ENCODE results near the gene LRGUK.

DNA sequence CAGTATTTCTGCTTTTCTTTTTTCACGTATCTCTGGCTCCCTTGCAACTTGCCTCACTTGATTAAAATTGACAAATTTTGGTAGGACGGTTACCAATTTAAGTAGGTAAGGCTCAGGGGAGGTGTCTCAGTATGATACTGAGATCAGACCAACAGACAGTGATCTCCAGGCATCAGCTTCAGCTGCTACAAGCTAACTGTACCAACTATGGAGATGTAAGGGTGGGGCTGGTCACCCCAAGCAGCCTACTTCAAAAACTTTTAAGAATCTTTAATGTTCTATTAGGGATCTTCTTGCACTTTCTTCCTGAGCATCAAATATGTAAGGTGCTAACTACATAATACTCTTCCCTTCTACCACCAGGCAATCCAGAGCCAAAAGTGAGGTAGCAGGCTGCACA is 162.7 kb downstream of the LRGUK start:
- TF ChIP-seq CTCF (IDR thresholded peaks at IDR 0.05; ENCODE audit: extremely low read depth in 1 of 2, insufficient read depth in 1 of 2, low read depth in 1 of 2, low read length in 2 of 2) (no peak), EZH2 (IDR thresholded peaks at IDR 0.05; ENCODE audit: borderline replicate concordance, low read depth, low read length, severe bottlenecking) (no peak), POLR2AphosphoS5 (IDR thresholded peaks at IDR 0.05; ENCODE audit: insufficient read depth, low read depth, low read length) (no peak), MYC (IDR thresholded peaks at IDR 0.05; ENCODE audit: low read depth, low read length) (no peak), POLR2A (IDR thresholded peaks at IDR 0.05; ENCODE audit: low read depth, low read length) (no peak), FOS (IDR thresholded peaks at IDR 0.05; ENCODE audit: borderline replicate concordance, insufficient read depth, low read length) (no peak), JUN (IDR thresholded peaks at IDR 0.05; ENCODE audit: borderline replicate concordance, insufficient read depth, insufficient read length, low read depth) (no peak), GATA2 (IDR thresholded peaks at IDR 0.05; ENCODE audit: insufficient read depth, insufficient read length, low read depth, low read length) (no peak)
- TF ChIP-seq, protein P1, sequence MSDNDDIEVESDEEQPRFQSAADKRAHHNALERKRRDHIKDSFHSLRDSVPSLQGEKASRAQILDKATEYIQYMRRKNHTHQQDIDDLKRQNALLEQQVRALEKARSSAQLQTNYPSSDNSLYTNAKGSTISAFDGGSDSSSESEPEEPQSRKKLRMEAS (IDR thresholded peaks at IDR 0.05; ENCODE audit: insufficient read depth, insufficient read length): no peak
